Karpas-422 (cell line): ENCODE results near the gene EPHA6. TPM values are rescaled to one million over a fixed set of nuclear protein-coding genes. Genes with fewer than 3 reads are reported as not detected.

Source experiments
- DNase-seq: peaks from one replicate; pipeline ENCODE4 v3.0.0-alpha.2; 2015
- H2AFZ ChIP-seq: fragments of 200-600 bp; sonication (generic); 2 replicates; pipeline ENCODE4 v1.6.1; 2014; ENCODE audit warnings: antibody characterized with exemption, low read length, mixed read lengths
- H3K27ac ChIP-seq: fragments of 200-600 bp; sonication (generic); 2 replicates; pipeline ENCODE4 v1.5.1; 2014; ENCODE audit warnings: mild to moderate bottlenecking, low read length, moderate library complexity
- H3K27me3 ChIP-seq: fragments of 200-600 bp; sonication (generic); 2 replicates; pipeline ENCODE4 v1.6.1; 2014; ENCODE audit warnings: low read length, mixed read lengths
- H3K36me3 ChIP-seq: fragments of 200-600 bp; sonication (generic); 2 replicates; pipeline ENCODE4 v1.6.1; 2014; ENCODE audit warnings: low read length, mixed read lengths; ENCODE audit not compliant: insufficient read depth
- H3K4me1 ChIP-seq: fragments of 200-600 bp; sonication (generic); 2 replicates; pipeline ENCODE4 v1.6.1; 2014; ENCODE audit warnings: mild to moderate bottlenecking, low read length, mixed read lengths
- H3K4me2 ChIP-seq: fragments of 200-600 bp; sonication (generic); 2 replicates; pipeline ENCODE4 v1.6.1; 2014; ENCODE audit warnings: low read length, low read depth, mild to moderate bottlenecking; ENCODE audit not compliant: poor library complexity, severe bottlenecking
- H3K4me3 ChIP-seq: fragments of 200-600 bp; sonication (generic); 2 replicates; pipeline ENCODE4 v1.5.1; 2014; ENCODE audit warnings: mild to moderate bottlenecking, antibody characterized with exemption, low read length, mixed read lengths
- H3K79me2 ChIP-seq: fragments of 200-600 bp; sonication (generic); 2 replicates; pipeline ENCODE4 v1.6.1; 2014; ENCODE audit warnings: mild to moderate bottlenecking, low read length, mixed read lengths
- H3K9ac ChIP-seq: fragments of 200-600 bp; sonication (generic); 2 replicates; pipeline ENCODE4 v1.6.0; 2014; ENCODE audit warnings: low read length
- H3K9me2 ChIP-seq: fragments of 200-600 bp; sonication (generic), shearing (Covaris generic); replicated peaks from 2 replicates; pipeline ENCODE4 v1.6.0; 2014; ENCODE audit warnings: mild to moderate bottlenecking, low read length, moderate library complexity; ENCODE audit not compliant: insufficient read depth
- H3K9me3 ChIP-seq: fragments of 300-700, 200-600 bp; sonication (generic); 2 replicates; pipeline ENCODE4 v1.6.1; 2014; ENCODE audit warnings: low read length, mixed read lengths
- H4K20me1 ChIP-seq: fragments of 200-600 bp; sonication (generic); 2 replicates; pipeline ENCODE4 v1.6.1; 2014; ENCODE audit warnings: mild to moderate bottlenecking, antibody characterized with exemption, low read length, low read depth; ENCODE audit not compliant: insufficient read depth
- total RNA-seq: library from RNA; depleted of rRNA; stranded (reverse); fragments of >200 nt; shearing (Covaris generic); gene quantifications from 2 replicates; pipeline ENCODE4 v1.2.3, GENCODE V29; 2014; ENCODE audit warnings: low replicate concordance

The EPHA6 gene
- total RNA-seq, 1 experiment from 2014 or later, result not detected

GRCh38 chr3:97353176-97353575, 538.8 kb downstream of the EPHA6 start:
- no peaks in the 10 kb centered on the region for H3K4me1 ChIP-seq
- no peak overlapping the region for H3K27ac ChIP-seq
- H3K79me2 ChIP-seq, result no peaks in the 10 kb centered on the region
- H3K4me2 ChIP-seq, result no peak overlapping the region
- no peak overlapping the region for H3K9ac ChIP-seq
- H3K36me3 ChIP-seq, result no peaks in the 10 kb centered on the region
- no peaks in the 10 kb centered on the region for H4K20me1 ChIP-seq
- H3K27me3 ChIP-seq, result no peaks in the 10 kb centered on the region
- no peak overlapping the region for H3K4me3 ChIP-seq
- H3K9me2 ChIP-seq, result no peaks in the 10 kb centered on the region
- H3K9me3 ChIP-seq, result peaks cover 10% of the 10 kb centered on the region
- H2AFZ ChIP-seq, result no peak overlapping the region
- no peak for DNase-seq

GRCh38 chr3:97359977-97360376, 545.6 kb downstream of the EPHA6 start:
- peaks cover 7% of the 10 kb centered on the region; the same call in 1 of the 2 replicates for H3K9me3 ChIP-seq
- H3K4me1 ChIP-seq, result no peaks in the 10 kb centered on the region
- no peaks in the 10 kb centered on the region for H4K20me1 ChIP-seq
- H3K27ac ChIP-seq, result no peak overlapping the region
- DNase-seq, result no peak
- H3K4me3 ChIP-seq, result no peak overlapping the region
- no peaks in the 10 kb centered on the region for H3K27me3 ChIP-seq
- H3K4me2 ChIP-seq, result no peak overlapping the region
- no peaks in the 10 kb centered on the region for H3K79me2 ChIP-seq
- no peak overlapping the region for H2AFZ ChIP-seq
- H3K36me3 ChIP-seq, result no peaks in the 10 kb centered on the region
- H3K9ac ChIP-seq, result no peak overlapping the region
- no peaks in the 10 kb centered on the region for H3K9me2 ChIP-seq

GRCh38 chr3:97360804-97361203, 546.4 kb downstream of the EPHA6 start:
- H3K9me2 ChIP-seq, result no peaks in the 10 kb centered on the region
- no peak for DNase-seq
- H3K27me3 ChIP-seq, result no peaks in the 10 kb centered on the region
- H4K20me1 ChIP-seq, result no peaks in the 10 kb centered on the region
- no peaks in the 10 kb centered on the region for H3K79me2 ChIP-seq
- H2AFZ ChIP-seq, result no peak overlapping the region
- no peak overlapping the region for H3K9ac ChIP-seq
- H3K4me1 ChIP-seq, result no peaks in the 10 kb centered on the region
- no peak overlapping the region for H3K4me3 ChIP-seq
- H3K27ac ChIP-seq, result no peak overlapping the region
- peaks cover 7% of the 10 kb centered on the region; the same call in 1 of the 2 replicates for H3K9me3 ChIP-seq
- H3K36me3 ChIP-seq, result no peaks in the 10 kb centered on the region
- H3K4me2 ChIP-seq, result no peak overlapping the region

DNA sequence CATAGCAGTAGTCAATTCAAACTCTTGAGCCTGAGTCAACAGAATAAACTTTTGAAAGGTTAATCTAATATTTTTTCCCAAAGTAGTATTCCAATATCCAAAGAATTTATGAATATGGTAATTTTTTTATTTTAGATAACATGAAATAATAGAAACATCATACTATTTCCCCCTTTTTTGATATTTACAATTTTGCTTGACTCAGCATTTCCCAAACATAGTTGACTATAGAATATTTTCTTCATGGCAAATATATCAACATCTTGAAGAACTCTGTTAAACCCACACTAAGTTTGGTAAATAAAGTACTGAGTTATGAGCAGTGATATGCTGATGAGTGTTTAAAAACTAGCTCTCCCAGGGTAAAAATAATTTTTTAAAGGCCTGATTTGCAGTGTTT, 570.2 kb downstream of the EPHA6 start:
- Histone ChIP-seq H2AFZ (no peak overlapping the region), H3K4me2 (no peak overlapping the region), H3K9me3 (peaks cover 10% of the 10 kb centered on the region), H3K4me1 (no peaks in the 10 kb centered on the region), H3K36me3 (no peaks in the 10 kb centered on the region), H3K9me2 (no peaks in the 10 kb centered on the region), H3K4me3 (no peak overlapping the region), H3K9ac (no peak overlapping the region), H3K27ac (no peak overlapping the region), H3K79me2 (no peaks in the 10 kb centered on the region), H4K20me1 (no peaks in the 10 kb centered on the region), H3K27me3 (no peaks in the 10 kb centered on the region)
- DNase-seq, result no peak

DNA sequence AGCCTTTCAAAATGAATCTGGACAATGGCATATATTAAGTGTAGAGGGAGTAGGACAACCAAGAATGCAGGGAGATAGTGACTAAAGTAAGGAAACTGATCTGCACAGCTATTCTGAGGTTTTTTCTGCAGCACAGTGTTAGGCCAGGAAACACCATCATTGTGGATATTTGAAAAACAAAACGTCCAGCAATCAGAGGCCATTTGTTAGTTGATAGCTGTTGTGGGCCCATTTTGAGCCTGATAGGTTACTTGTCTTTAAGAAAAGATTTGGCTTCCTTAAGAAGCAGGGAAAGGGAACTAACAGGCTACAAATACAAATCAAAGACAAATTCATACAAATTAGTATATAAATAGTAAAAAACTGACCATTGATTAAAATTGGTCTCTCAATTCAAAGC, 574.4 kb downstream of the EPHA6 start:
- no peak for DNase-seq
- H3K79me2 ChIP-seq, result no peaks in the 10 kb centered on the region
- no peak overlapping the region for H2AFZ ChIP-seq
- no peaks in the 10 kb centered on the region for H3K36me3 ChIP-seq
- no peaks in the 10 kb centered on the region; the same call in 1 of the 2 replicates for H3K9me2 ChIP-seq
- H3K27me3 ChIP-seq, result no peaks in the 10 kb centered on the region
- no peaks in the 10 kb centered on the region for H4K20me1 ChIP-seq
- peaks cover 6% of the 10 kb centered on the region for H3K9me3 ChIP-seq
- no peak overlapping the region for H3K9ac ChIP-seq
- H3K27ac ChIP-seq, result no peak overlapping the region
- no peak overlapping the region for H3K4me3 ChIP-seq
- no peaks in the 10 kb centered on the region for H3K4me1 ChIP-seq
- no peak overlapping the region for H3K4me2 ChIP-seq

DNA sequence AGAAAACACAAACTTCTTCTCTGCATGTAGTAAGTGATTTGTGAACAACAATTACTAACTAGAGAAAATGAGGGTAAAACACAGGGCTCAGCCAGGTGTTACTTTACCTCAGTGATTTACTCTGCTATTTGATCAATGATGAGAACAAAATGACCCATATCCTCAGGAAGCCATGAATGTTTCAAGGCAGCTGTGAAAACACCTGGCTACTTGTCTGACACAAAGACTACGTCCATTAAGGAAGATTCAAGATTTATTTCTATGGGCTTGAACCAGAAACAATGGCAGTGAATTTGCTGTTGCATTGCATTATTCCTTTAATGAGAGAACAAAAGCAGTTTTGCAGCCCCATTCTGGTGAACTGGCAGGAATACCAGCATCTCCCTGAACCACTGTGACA, 575.5 kb downstream of the EPHA6 start:
- Histone ChIP-seq H3K79me2 (no peaks in the 10 kb centered on the region), H3K4me2 (no peak overlapping the region), H3K9me3 (peaks cover 5% of the 10 kb centered on the region), H3K4me3 (no peak overlapping the region), H3K9me2 (no peaks in the 10 kb centered on the region; the same call in 1 of the 2 replicates), H2AFZ (no peak overlapping the region), H3K4me1 (no peaks in the 10 kb centered on the region), H3K36me3 (no peaks in the 10 kb centered on the region), H3K9ac (no peak overlapping the region), H3K27me3 (no peaks in the 10 kb centered on the region), H3K27ac (no peak overlapping the region), H4K20me1 (no peaks in the 10 kb centered on the region)
- DNase-seq, result no peak

- H3K27me3 ChIP-seq, result no peaks in the 10 kb centered on the region
- H3K27ac ChIP-seq, result no peak overlapping the region
- H3K36me3 ChIP-seq, result no peaks in the 10 kb centered on the region
- no peaks in the 10 kb centered on the region; the same call in 1 of the 2 replicates for H3K9me2 ChIP-seq
- H4K20me1 ChIP-seq, result no peaks in the 10 kb centered on the region
- no peak overlapping the region for H3K4me3 ChIP-seq
- no peaks in the 10 kb centered on the region for H3K4me1 ChIP-seq
- H3K79me2 ChIP-seq, result no peaks in the 10 kb centered on the region
- no peak overlapping the region for H3K9ac ChIP-seq
- peaks cover 5% of the 10 kb centered on the region for H3K9me3 ChIP-seq
- H2AFZ ChIP-seq, result no peak overlapping the region
- no peak for DNase-seq
- H3K4me2 ChIP-seq, result no peak overlapping the region
These were observed 576.8 kb downstream of the EPHA6 start for GRCh38 chr3:97391167-97391566.

DNA sequence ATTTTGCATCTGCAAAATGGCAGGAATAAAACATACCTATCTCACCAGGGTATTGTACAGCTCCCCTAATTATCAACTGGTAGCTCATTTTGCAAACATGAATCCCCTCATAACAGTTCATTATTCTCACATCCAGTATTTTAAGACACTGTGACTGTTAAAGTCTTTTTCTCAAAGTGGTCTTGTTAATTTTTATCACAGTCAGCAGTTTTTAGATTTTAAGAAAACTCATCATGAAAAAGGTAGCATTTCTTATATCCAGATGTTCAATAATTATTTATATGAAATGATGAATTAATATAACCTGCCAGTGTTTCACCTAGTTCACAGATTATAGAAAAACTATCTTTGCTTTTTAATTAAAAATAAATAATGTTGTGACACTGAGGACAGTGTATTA, 595.2 kb downstream of the EPHA6 start:
- Histone ChIP-seq H4K20me1 (no peaks in the 10 kb centered on the region), H3K27ac (no peak overlapping the region), H3K9ac (no peak overlapping the region), H3K27me3 (no peaks in the 10 kb centered on the region), H3K4me3 (no peak overlapping the region), H3K9me3 (no peaks in the 10 kb centered on the region; the same call in 1 of the 2 replicates), H3K79me2 (no peaks in the 10 kb centered on the region), H3K9me2 (no peaks in the 10 kb centered on the region), H3K4me1 (no peaks in the 10 kb centered on the region), H3K4me2 (no peak overlapping the region), H2AFZ (no peak overlapping the region), H3K36me3 (no peaks in the 10 kb centered on the region)
- no peak for DNase-seq

- no peak overlapping the region for H3K4me3 ChIP-seq
- H3K27ac ChIP-seq, result no peak overlapping the region
- H3K4me1 ChIP-seq, result no peaks in the 10 kb centered on the region
- no peaks in the 10 kb centered on the region for H3K27me3 ChIP-seq
- H3K9me2 ChIP-seq, result no peaks in the 10 kb centered on the region
- no peak for DNase-seq
- no peaks in the 10 kb centered on the region for H4K20me1 ChIP-seq
- H3K79me2 ChIP-seq, result no peaks in the 10 kb centered on the region
- no peak overlapping the region for H2AFZ ChIP-seq
- H3K9ac ChIP-seq, result no peak overlapping the region
- H3K4me2 ChIP-seq, result no peak overlapping the region
- H3K36me3 ChIP-seq, result no peaks in the 10 kb centered on the region
- H3K9me3 ChIP-seq, result peaks cover 3% of the 10 kb centered on the region
These were observed 607.2 kb downstream of the EPHA6 start for GRCh38 chr3:97421565-97421964.
